Cardiac atrium fibroblast (primary cell): Measurements from ENCODE around the gene PPP2R5B. TPM values are rescaled to one million over a fixed set of nuclear protein-coding genes. Genes with fewer than 3 reads are reported as not detected.

Experiments used
- total RNA-seq: library from RNA; depleted of rRNA; stranded (reverse); fragments of >200 nt; gene quantifications from 2 replicates; pipeline ENCODE4 v1.2.3, GENCODE V29; 2015

The PPP2R5B gene
- 24.9 and 27.9 TPM in 2 replicates for total RNA-seq

GRCh38 chr11:64923944-64924909 lies at the start of gene PPP2R5B:
PPP2R5B (plus strand) TSS chr11:64924689; CDS start chr11:64925735, 1,046 bp downstream.

DNA sequence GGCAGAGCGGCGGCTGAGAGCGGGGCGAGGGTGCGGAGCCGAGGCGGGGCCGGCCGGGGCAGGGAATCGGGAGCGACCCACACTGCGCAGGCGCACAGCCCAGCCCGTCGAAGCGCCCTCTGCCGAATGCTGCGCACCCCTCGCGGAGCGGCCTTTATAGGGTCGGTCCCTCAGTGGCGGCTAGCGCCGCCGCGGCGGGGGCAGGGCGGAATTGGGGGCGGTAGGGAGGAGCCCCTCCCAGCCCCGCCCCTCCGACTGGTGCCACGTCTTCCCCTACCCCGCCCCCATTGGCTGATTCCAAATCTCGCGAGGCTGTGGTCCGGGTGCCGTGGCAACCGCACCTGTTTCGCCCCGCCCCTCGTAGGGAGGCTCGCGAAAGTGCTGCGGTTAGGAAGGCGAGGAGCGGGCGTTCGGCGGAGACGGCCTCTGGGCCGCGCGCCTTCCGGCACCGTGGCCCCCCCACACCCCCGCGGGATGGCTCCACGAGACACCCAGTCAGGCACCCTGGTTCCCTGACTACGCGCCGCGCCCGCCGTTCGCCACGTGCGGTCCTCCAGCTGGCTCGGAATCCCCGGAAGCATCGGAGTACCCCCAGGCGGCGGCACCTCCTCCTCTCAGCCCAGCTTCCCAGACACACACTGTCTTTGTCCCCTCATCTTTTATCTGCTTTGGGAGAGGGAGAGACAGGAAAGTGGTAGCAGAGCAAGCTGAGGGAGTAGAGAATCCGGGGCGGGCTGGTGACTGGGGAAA lies 45.8 kb upstream of the PPP2R5B start, which contains the start of gene EHD1:
EHD1 (minus strand) TSS at position 128 of the 750 bp plus-strand sequence. CDS start 157 bp downstream, outside the sequence.

DNA sequence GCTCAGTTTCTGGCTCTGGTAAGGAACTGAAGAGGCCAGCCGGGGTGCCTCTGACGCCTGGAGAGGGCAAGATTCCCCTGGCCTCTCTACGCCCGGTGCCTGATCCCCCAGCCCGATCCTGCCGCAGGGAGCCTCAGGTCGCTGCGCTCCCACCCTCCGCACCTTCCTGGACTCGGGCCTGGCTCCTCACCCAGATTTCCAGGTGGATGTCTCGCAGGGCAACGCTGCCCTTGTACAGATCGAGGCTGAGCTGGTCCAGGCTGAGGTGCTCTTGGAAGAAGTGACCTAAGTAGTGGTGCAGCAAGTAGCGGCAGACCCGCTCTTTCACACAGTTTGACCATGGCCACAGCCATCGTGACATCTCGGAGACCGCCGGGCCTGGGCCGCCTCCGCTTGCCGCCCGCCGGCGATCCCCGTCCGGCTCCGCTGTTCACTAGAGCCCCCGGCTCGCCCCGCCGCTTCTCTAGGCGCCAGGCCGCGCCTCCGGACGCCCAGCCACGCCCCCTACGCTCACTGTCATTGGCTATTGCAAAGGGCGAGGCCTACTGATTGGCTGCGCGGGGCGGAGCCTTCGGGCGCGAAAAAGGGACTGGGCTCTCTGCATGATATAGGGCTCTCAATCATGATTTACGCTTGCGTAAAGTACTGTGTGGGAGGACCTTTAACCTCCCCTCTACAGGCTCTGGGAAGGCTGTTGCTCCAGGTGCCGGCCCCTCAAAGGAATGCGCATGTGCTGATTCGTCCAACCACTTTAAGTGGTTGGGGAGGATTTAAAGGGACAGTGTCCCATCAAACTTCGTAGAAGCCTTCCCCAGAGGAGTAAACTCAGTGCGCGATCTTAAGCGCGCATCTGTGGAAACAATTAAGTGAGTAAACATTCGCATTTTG lies 7.5 kb upstream of the PPP2R5B start, which contains the start of gene ATG2A:
ATG2A (minus strand) TSS at position 435 of the 888 bp plus-strand sequence; CDS start at position 361, 74 bp downstream.

DNA sequence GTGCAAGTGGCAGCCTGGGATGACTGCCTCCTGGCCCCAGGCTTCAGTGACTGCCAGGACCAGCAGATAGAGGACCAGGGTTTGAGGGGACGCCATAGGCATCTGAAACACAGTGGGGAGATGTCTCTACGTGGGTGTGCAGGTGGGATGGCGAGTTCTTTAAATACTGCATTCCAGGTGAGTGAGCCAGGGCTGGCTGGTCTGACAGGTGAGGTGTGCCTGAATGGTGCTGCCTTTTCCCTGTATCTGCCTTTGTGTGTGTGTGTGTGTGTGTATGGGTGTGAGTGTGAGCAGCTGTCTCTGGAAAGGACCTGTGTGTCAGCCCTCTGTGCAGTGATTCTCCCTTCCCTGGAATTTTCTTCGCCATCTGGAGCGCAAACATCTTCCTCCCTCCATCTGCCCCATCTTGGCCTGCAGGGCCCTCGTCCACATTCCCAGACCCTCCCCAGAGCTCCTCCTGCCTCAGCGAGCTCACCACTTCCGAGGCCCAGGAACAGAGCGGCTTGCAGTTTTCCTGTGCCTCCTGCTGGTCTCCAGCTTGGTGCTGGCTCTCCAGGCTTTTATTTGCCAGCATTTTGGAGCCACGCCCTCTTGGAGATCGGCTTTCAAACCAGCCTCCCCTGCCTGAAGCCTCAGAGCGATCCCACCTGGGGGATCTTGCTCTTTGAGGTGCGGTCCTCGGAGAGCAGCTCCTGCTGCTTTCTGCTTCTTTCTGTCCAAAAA lies 11.0 kb downstream of the PPP2R5B start, which contains the start of gene GPHA2:
GPHA2 (minus strand) TSS at position 535 of the 723 bp plus-strand sequence; CDS start at position 102, 433 bp downstream.

GRCh38 chr11:64971421-64972233 lies 47.1 kb downstream of the PPP2R5B start, which contains the start of gene MAJIN:
MAJIN (minus strand) TSS chr11:64972108; CDS start chr11:64959405, 12,703 bp downstream.

Other genes starting within 250 kb of the PPP2R5B start
- gene NRXN2, start 201.5 kb upstream of the PPP2R5B start, total RNA-seq: 0.18 and 2.9 TPM in 2 replicates
- gene RASGRP2, start 180.5 kb upstream of the PPP2R5B start, total RNA-seq: 3.4 and 5.6 TPM in 2 replicates
- gene PYGM, start 164.7 kb upstream of the PPP2R5B start, total RNA-seq: 5.8 and 9.7 TPM in 2 replicates
- gene SF1, start 146.1 kb upstream of the PPP2R5B start, total RNA-seq: 130 and 140 TPM in 2 replicates
- gene MAP4K2, start 121.5 kb upstream of the PPP2R5B start, total RNA-seq: 12.1 and 13.3 TPM in 2 replicates
- 16.0 and 19.5 TPM in 2 replicates for gene MEN1, start 114.1 kb upstream of the PPP2R5B start, total RNA-seq
- under 0.01 TPM in 1 of 2 replicates, not detected in the other for gene CDC42BPG, start 80.0 kb upstream of the PPP2R5B start, total RNA-seq
- gene EHD1, start 46.1 kb upstream of the PPP2R5B start, total RNA-seq: 63.7 and 84.1 TPM in 2 replicates
- gene ATG2A, start 7.5 kb upstream of the PPP2R5B start, total RNA-seq: 13.2 and 18.1 TPM in 2 replicates
- 2.6 TPM in 1 of 2 replicates, not detected in the other for gene GPHA2, start 11.2 kb downstream of the PPP2R5B start, total RNA-seq
- gene MAJIN, start 47.4 kb downstream of the PPP2R5B start, total RNA-seq: not detected in 2 replicates
- gene BATF2, start 72.3 kb downstream of the PPP2R5B start, total RNA-seq: 0.16 TPM in 1 of 2 replicates, not detected in the other
- gene ARL2, start 89.5 kb downstream of the PPP2R5B start, total RNA-seq: 97.5 and 157 TPM in 2 replicates
- 10.0 and 12.8 TPM in 2 replicates for gene SNX15, start 102.8 kb downstream of the PPP2R5B start, total RNA-seq
- 10.4 and 10.5 TPM in 2 replicates for gene SAC3D1, start 116.5 kb downstream of the PPP2R5B start, total RNA-seq
- gene NAALADL1, start 133.9 kb downstream of the PPP2R5B start, total RNA-seq: 19.1 and 24.6 TPM in 2 replicates
- gene CDCA5, start 159.4 kb downstream of the PPP2R5B start, total RNA-seq: 5.8 and 15.9 TPM in 2 replicates
- gene ZFPL1, start 159.5 kb downstream of the PPP2R5B start, total RNA-seq: 52.3 and 67.3 TPM in 2 replicates
- gene VPS51, start 171.5 kb downstream of the PPP2R5B start, total RNA-seq: 231 and 236 TPM in 2 replicates
- gene TM7SF2, start 187.2 kb downstream of the PPP2R5B start, total RNA-seq: 10.2 and 29.6 TPM in 2 replicates
- gene ZNHIT2, start 193.0 kb downstream of the PPP2R5B start, total RNA-seq: 10.1 and 13.8 TPM in 2 replicates
- 367 and 443 TPM in 2 replicates for gene FAU, start 197.4 kb downstream of the PPP2R5B start, total RNA-seq
- 35.7 and 41.5 TPM in 2 replicates for gene MRPL49, start 197.6 kb downstream of the PPP2R5B start, total RNA-seq
- 37.7 and 49.2 TPM in 2 replicates for gene SYVN1, start 209.8 kb downstream of the PPP2R5B start, total RNA-seq
- gene SPDYC, start 245.5 kb downstream of the PPP2R5B start, total RNA-seq: not detected in 2 replicates